ENCODE results near the gene IL13. TPM values are rescaled to one million over a fixed set of nuclear protein-coding genes. Genes with fewer than 3 reads are reported as not detected.

The IL13 gene
- total RNA-seq, 2 donors from 2014 or later = 0.29 TPM; not detected in 1

DNA sequence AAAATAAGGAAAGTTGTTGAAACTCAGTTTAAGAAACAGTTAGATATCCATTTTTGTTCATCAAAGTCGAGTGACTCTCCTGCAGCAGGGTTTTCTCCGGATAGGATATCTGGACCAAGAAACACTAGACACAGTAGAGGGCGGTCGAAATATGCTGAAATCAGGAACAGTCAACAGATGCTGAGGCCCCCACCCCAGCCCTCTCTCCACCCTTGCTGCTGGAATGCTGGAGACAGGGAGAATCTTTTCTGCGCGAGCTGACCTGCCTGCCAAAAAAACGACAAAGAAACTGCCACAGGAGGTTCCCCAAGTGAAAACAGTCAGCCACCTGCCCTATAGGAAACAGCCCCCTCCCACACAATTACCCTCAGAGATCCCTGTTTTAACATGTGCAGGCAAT, 4.3 kb upstream of the IL13 start:
- intact Hi-C loops (cut with DNase I) = no loop called here
- DNase-seq (ENCODE audit: low spot score) = no peak

GRCh38 chr5:132655821-132656773, 1.9 kb upstream of the IL13 start:
- intact Hi-C loops (cut with DNase I) = no loop called here
- DNase-seq (ENCODE audit: low spot score) = no peak

GRCh38 chr5:132656774-132657355, 1.1 kb upstream of the IL13 start:
- intact Hi-C loops (cut with DNase I) = no loop called here
- no peak for DNase-seq (ENCODE audit: low spot score)

GRCh38 chr5:132658381-132659302, 669 bp downstream of the IL13 start:
- DNase-seq (ENCODE audit: low spot score) = no peak
- intact Hi-C loops (cut with DNase I) = no loop called here

DNA sequence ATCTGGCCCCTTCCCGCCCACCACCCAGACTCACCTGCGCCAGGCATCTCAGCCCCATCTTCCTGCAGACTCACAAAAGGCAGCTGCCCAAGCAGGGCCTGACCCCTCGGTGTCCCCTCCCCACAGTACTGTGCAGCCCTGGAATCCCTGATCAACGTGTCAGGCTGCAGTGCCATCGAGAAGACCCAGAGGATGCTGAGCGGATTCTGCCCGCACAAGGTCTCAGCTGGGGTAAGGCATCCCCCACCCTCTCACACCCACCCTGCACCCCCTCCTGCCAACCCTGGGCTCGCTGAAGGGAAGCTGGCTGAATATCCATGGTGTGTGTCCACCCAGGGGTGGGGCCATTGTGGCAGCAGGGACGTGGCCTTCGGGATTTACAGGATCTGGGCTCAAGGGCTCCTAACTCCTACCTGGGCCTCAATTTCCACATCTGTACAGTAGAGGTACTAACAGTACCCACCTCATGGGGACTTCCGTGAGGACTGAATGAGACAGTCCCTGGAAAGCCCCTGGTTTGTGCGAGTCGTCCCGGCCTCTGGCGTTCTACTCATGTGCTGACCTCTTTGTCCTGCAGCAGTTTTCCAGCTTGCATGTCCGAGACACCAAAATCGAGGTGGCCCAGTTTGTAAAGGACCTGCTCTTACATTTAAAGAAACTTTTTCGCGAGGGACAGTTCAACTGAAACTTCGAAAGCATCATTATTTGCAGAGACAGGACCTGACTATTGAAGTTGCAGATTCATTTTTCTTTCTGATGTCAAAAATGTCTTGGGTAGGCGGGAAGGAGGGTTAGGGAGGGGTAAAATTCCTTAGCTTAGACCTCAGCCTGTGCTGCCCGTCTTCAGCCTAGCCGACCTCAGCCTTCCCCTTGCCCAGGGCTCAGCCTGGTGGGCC, 1.9 kb downstream of the IL13 start:
- DNase-seq (ENCODE audit: low spot score) = no peak
- intact Hi-C loops (cut with DNase I) = no loop called here

DNA sequence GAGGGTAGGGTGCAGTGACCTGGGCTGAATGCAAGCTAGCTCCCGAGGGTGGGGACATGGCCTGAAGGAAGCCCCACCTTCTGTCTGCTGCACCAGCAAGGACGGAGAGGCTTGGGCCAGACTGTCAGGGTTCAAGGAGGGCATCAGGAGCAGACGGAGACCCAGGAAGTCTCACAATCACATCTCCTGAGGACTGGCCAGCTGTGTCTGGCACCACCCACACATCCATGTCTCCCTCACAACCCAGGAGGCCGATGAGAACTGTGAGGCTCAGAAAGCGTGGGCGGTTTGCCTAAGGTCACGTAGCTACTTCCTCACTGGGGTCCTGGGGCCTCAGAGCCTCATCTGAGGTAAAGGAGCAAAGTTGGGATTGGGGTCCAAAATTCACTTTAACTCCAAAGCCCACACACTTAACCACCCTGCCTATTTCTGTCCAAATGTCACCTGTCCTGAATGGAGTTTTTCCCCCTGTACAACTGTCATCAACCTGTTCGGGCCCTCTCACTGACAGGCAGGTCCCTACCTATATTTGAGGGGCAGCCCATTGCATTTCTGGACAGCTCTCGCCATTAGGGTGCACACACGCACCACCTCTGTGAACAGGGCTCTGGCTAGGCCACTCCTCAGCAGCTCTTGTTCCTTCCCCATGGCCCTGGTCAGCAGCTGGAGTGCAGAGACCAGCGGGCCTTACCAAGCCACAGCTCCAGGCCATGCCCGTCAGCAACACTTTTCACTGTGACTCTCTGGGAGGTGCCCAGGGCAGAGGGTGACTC, 3.4 kb downstream of the IL13 start:
- intact Hi-C loops (cut with DNase I) = no loop called here
- DNase-seq (ENCODE audit: low spot score) = no peak

GRCh38 chr5:132662004-132662401, 4.0 kb downstream of the IL13 start:
- no peak for DNase-seq (ENCODE audit: low spot score)
- intact Hi-C loops (cut with DNase I) = no loop called here

GRCh38 chr5:132662925-132663770, 5.2 kb downstream of the IL13 start:
- no peak for DNase-seq (ENCODE audit: low spot score)
- intact Hi-C loops (cut with DNase I) = no loop called here

- intact Hi-C loops (cut with DNase I) = no loop called here
- no peak for DNase-seq (ENCODE audit: low spot score)
Measured at GRCh38 chr5:132663771-132664695, 6.1 kb downstream of the IL13 start.

GRCh38 chr5:132664696-132665209, 6.8 kb downstream of the IL13 start:
- intact Hi-C loops (cut with DNase I) = no loop called here
- DNase-seq (ENCODE audit: low spot score) = no peak

DNA sequence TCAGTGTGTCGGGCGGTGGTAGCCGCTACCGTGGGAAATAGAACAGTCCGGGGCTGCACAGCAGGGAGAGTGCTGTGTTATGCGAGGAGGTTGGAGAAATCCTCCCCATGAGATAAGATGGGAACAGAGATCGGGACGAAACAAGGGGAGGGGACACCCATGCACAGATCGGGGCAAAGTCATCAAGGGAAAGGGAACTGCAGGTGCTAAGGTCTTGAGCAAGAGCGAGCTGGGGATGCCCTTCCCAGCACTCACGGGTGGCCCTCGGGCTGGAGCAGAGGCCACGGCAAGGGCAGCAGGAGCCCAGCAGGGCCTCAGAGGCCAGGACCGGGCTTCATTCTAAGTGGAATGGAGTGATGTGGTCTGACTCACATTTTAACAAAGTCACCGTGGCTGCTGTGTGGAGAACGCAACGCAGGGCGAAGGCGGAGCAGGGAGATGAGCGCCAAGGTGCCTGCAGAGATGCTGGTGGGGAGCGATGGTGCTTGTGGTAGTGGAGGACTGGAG, 7.7 kb downstream of the IL13 start:
- intact Hi-C loops (cut with DNase I) = no loop called here

GRCh38 chr5:132666310-132667123, 8.5 kb downstream of the IL13 start:
- DNase-seq (ENCODE audit: low spot score) = no peak
- intact Hi-C loops (cut with DNase I) = no loop called here

More for the DNA sequence above, 7.7 kb downstream of the IL13 start:
- DNase-seq (ENCODE audit: low spot score) = no peak

DNA sequence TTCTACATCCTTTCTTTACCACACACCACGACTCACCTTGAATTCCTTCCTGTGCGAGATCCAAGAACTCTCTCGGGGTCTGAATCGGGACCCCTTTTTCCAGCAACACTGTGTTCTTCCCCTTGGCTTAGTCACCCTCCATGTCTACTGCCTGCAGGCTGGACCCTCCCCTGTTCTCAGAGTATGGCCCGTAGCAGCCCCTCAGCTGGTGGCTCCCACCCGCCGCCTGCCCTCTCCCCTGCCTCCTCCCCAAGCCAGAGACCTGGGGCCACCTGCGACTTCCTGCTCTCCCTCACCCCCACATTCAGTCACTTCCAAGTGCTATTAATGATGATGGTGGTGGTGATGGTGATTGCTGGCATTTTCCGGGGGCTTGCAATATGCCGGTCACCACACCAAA, 9.3 kb downstream of the IL13 start:
- no peak for DNase-seq (ENCODE audit: low spot score)
- intact Hi-C loops (cut with DNase I) = no loop called here

GRCh38 chr5:132667761-132668705, 10.1 kb downstream of the IL13 start:
- intact Hi-C loops (cut with DNase I) = no loop called here
- no peak for DNase-seq (ENCODE audit: low spot score)

All from posterior vena cava (tissue), 2 donors.